Spleen (tissue), 7 donors: ENCODE results near the gene PLEKHA5.

Experiments
- POLR2AphosphoS5 ChIP-seq, 3 donors: sonication (generic); formaldehyde crosslinking; IDR thresholded peaks; one replicate each; pipeline ENCODE4 v1.5.1; 2017; ENCODE audit warnings: antibody characterized with exemption in 3 of 3
- TF ChIP-seq, protein P1 (sequence below), 11 experiments: fragments of 200-600 bp in 7 of 11; fragments of 450-650 bp in 4 of 11; sonication (generic) in 4 of 11; IDR thresholded peaks in 8 of 11; conservative IDR thresholded peaks in 3 of 11; 1 replicate in 7 of 11; 2 replicates in 4 of 11; pipeline versions ENCODE4 v1.4.0 to v1.8.0; 2016 to 2021; ENCODE audit warnings: antibody characterized with exemption in 11 of 11, inconsistent platforms in 4 of 11, mild to moderate bottlenecking in 1 of 11
- donor health status: DM: no; HTN: no; CAD: no; lungs with moderate emphysema.
- donor health status: DM: no; HTN: no; CAD: no.
- donor health status: DM: no; HTN: no; CAD: no.

DNA sequence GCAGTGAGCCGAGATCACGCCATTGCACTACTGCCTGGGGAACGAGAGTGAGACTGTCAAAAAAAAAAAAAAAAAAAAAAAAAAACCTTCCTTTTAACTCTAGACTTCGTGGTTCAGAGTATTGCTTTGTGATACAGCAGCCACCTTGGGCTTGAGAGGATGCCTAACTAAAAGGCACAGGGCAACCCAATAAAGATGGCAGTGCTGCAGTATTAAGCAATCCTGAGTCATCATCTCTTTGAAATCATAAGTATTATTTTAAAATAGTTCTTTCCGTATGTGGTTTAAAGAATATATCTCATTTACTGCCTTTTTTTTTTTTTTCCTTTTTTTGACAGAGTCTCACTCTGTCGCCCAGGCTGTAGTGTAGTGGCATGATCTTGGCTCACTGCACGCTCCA, 116.1 kb downstream of the PLEKHA5 start:
- TF ChIP-seq, protein P1, sequence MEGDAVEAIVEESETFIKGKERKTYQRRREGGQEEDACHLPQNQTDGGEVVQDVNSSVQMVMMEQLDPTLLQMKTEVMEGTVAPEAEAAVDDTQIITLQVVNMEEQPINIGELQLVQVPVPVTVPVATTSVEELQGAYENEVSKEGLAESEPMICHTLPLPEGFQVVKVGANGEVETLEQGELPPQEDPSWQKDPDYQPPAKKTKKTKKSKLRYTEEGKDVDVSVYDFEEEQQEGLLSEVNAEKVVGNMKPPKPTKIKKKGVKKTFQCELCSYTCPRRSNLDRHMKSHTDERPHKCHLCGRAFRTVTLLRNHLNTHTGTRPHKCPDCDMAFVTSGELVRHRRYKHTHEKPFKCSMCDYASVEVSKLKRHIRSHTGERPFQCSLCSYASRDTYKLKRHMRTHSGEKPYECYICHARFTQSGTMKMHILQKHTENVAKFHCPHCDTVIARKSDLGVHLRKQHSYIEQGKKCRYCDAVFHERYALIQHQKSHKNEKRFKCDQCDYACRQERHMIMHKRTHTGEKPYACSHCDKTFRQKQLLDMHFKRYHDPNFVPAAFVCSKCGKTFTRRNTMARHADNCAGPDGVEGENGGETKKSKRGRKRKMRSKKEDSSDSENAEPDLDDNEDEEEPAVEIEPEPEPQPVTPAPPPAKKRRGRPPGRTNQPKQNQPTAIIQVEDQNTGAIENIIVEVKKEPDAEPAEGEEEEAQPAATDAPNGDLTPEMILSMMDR (IDR thresholded peaks at IDR 0.05 in 8 of 11, conservative IDR thresholded peaks at IDR 0.05 in 3 of 11): no peak
- no peak for TF ChIP-seq POLR2AphosphoS5 (IDR thresholded peaks at IDR 0.05)
